Psoas muscle (tissue), 8 donors: ENCODE data around the gene GABRB3. TPM values are rescaled to one million over a fixed set of nuclear protein-coding genes. Genes with fewer than 3 reads are reported as not detected.

Experiments
- ATAC-seq, 4 donors: fragments of 200-7000 bp; cut with Tn5 transposase; one replicate each; pipeline ENCODE4 v1.9.1; 2020; ENCODE audit warnings: moderate library complexity in 3 of 4, mild to moderate bottlenecking in 2 of 4
- DNase-seq, 2 donors: peaks; one replicate each; pipeline ENCODE4 v3.0.0-alpha.2; 2020
- H3K27ac ChIP-seq: fragments of 200-600 bp; one replicate; pipeline ENCODE4 v1.8.0; 2022
- H3K27me3 ChIP-seq, 3 donors: fragments of 200-600 bp in 1 of 3; one replicate each; pipeline versions ENCODE4 v1.6.1 to v1.8.0; 2013 to 2022; ENCODE audit warnings: low read length in 2 of 3, mild to moderate bottlenecking in 2 of 3, moderate library complexity in 1 of 3; ENCODE audit not compliant: insufficient read depth in 3 of 3
- H3K36me3 ChIP-seq, 2 donors: fragments of 200-600 bp in 1 of 2; one replicate each; pipeline versions ENCODE4 v1.6.1 to v1.8.0; 2013 to 2022; ENCODE audit warnings: low read depth in 1 of 2, mild to moderate bottlenecking in 1 of 2, moderate library complexity in 1 of 2; ENCODE audit not compliant: insufficient read depth in 1 of 2
- H3K4me1 ChIP-seq: fragments of 200-600 bp; one replicate; pipeline ENCODE4 v1.8.0; 2022
- H3K4me3 ChIP-seq: fragments of 200-600 bp; one replicate; pipeline ENCODE4 v1.8.0; 2022; ENCODE audit warnings: mild to moderate bottlenecking
- H3K9me3 ChIP-seq: fragments of 200-600 bp; one replicate; pipeline ENCODE4 v1.8.0; 2022
- CTCF ChIP-seq: fragments of 200-600 bp; IDR thresholded peaks from one replicate; pipeline ENCODE4 v1.8.0; 2022; ENCODE audit warnings: antibody characterized with exemption
- WGBS, 3 donors: extraction: QIAGEN DNeasy Blood & Tissue Kit; methylation state at CpG; one replicate each; pipeline versions ENCODE4 v1.1.6 to v1.1.7; 2013; 5-methylcytosine and 5-hydroxymethylcytosine counted together
- intact Hi-C, 2 donors: fragments of 100-400 bp; cut with DNase I; formaldehyde crosslinking; loops; one replicate each; pipeline versions ENCODE4 v1.11.0 to v1.14.2; 2022
- long read RNA-seq, 2 donors: library from polyadenylated mRNA; unstranded; transcript quantifications; one replicate each; pipeline ENCODE4 v2.0.0, GENCODE V29; 2021
- polyA plus RNA-seq, 3 donors: library from polyadenylated mRNA; stranded (reverse); fragments of 200-250 nt; gene quantifications; one replicate each; pipeline ENCODE4 v1.2.3, GENCODE V29; 2013
- total RNA-seq, 4 donors: library from RNA; stranded (reverse); fragmentation: NEBNext Ultra II Directional in 2 of 4; extraction: Animal tissue kit (Norgen Biotek cat#: 25700) in 2 of 4; gene quantifications; one replicate each; pipeline versions ENCODE4 v1.2.1 to v1.2.4, GENCODE V29; 2021 to 2023
- donor health status: healthy with polysubstance abuse.
- donor health status: DM: no; HTN: no; CAD: no; lungs with moderate emphysema.
- donor health status: Bipolar disorder and iron deficiency.
- donor health status: healthy.
- donor health status: DM: yes; HTN: yes; CAD: no.
- donor health status: DM: no; HTN: no; CAD: no.
- donor health status: DM: no; HTN: no; CAD: no.
- donor health status: DM: yes; HTN: yes; CAD: no.

The GABRB3 gene
- 1 to 10 TPM in 1 of 4 donors, under 1 TPM in 3; 0.17 to 1.0 (median 0.42) TPM for total RNA-seq
- under 1 TPM; 0.10 to 0.35 (median 0.14) TPM for polyA plus RNA-seq
- long read RNA-seq, donor 1: 0 reads
- long read RNA-seq, donor 2, partial matches to known transcripts: 0 of 2 reads
- long read RNA-seq, donor 2, other reads (novel, unspliced or antisense): 1 of 2 reads

GRCh38 chr15:26772154-26773066 is at the start of gene GABRB3:
Gene GABRB3, minus strand, starts transcription at chr15:26773066.
- H3K4me3 ChIP-seq: peak within 1 kb of the TSS; percentile 52
- H3K4me1 ChIP-seq: no peaks in the 10 kb centered on the region
- peaks cover 8 to 59% (median 9%) of the 10 kb centered on the region in 3 donors for H3K27me3 ChIP-seq
- 1 to 2% (median 1%) methylated on average over 41 to 103 of the region's 112 CpGs for WGBS, 3 donors
- no peak within 1 kb of the TSS for H3K27ac ChIP-seq
- ATAC-seq (no peak), DNase-seq (no peak)
- intact Hi-C loops: no loop called here
- no peaks in the 10 kb centered on the region for H3K9me3 ChIP-seq
- no peak for TF ChIP-seq CTCF
- no peaks in the 10 kb centered on the region for H3K36me3 ChIP-seq

DNA sequence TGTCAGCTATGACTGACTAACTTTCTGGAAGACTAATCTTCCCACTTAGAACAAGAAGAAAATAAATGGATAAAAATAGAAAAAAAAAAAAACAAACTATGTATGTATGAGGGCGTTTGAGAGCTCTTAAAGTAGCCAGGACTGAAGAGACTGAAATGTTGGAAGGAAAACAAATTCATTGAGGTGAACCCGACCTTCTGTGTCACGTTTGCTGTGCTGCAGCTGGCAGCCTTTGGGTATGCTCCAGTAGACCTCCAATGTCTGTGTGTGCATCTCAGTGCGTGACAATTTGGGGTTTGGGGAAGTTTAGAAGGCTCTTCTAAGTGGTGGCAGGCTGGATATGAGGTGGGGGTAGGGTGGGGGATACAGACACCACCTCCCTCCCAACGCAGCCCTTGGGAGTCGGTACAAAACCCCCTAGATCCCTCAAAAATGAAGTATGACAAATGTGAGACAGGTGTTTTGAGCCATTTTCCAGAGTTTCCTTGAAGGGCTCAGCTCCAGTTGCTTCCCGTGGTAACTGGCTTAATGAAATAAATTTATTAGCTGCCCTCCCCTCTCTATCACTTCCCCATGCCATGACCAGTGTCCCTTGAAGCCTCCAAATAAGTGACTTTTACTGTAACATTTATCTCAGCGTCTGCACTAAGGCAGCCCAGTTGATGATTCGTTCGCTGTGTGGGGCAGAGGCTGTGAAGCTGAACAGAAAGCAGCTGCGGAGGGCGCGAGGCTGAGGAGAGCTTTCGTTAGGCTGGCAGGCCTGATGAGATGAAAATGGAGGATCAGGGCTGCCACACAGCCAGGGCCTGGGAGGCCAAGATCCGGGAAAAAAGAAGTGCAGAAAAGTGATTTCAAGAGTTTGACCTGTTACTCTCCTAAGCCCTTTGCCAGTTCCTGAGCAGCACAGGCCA is 34.9 kb upstream of the GABRB3 start:
- Histone ChIP-seq H3K27ac (no peak overlapping the region), H3K9me3 (peaks cover 5% of the 10 kb centered on the region), H3K4me3 (no peak overlapping the region), H3K4me1 (no peaks in the 10 kb centered on the region), H3K36me3 (no peaks in the 10 kb centered on the region), H3K27me3 (no peaks in the 10 kb centered on the region)
- DNase-seq: no peak
- intact Hi-C loops: no loop called here
- ATAC-seq: no peak
- 21 to 32% (median 25%) methylated on average over 15 of the region's 15 CpGs for WGBS, 3 donors
- TF ChIP-seq CTCF: no peak

- Histone ChIP-seq H3K27ac (no peak overlapping the region), H3K4me3 (no peak overlapping the region), H3K9me3 (no peaks in the 10 kb centered on the region), H3K4me1 (no peaks in the 10 kb centered on the region), H3K36me3 (no peaks in the 10 kb centered on the region), H3K27me3 (no peaks in the 10 kb centered on the region)
- DNase-seq: no peak
- intact Hi-C loops: no loop called here
- no peak for ATAC-seq
- no peak for TF ChIP-seq CTCF
- 80 to 84% (median 80%) methylated on average over 5 of the region's 5 CpGs for WGBS, 3 donors
These were observed 33.7 kb upstream of the GABRB3 start for GRCh38 chr15:26806574-26806973.

GRCh38 chr15:26806151-26806550 is 33.3 kb upstream of the GABRB3 start:
- no peak for TF ChIP-seq CTCF
- no peak overlapping the region for H3K4me3 ChIP-seq
- no peaks in the 10 kb centered on the region for H3K9me3 ChIP-seq
- ATAC-seq (no peak), DNase-seq (no peak)
- intact Hi-C loops: no loop called here
- H3K4me1 ChIP-seq: no peaks in the 10 kb centered on the region
- H3K27me3 ChIP-seq: no peaks in the 10 kb centered on the region
- no peaks in the 10 kb centered on the region for H3K36me3 ChIP-seq
- 45 to 51% (median 46%) methylated on average over 4 of the region's 4 CpGs for WGBS, 3 donors
- H3K27ac ChIP-seq: no peak overlapping the region
